Type B pancreatic cell (in vitro differentiated cells): ENCODE measurements around the gene NELFA. TPM values are rescaled to one million over a fixed set of nuclear protein-coding genes. Genes with fewer than 3 reads are reported as not detected.

Experiments used
- DNase-seq: peaks from one replicate; pipeline ENCODE4 v3.0.0; 2021; ENCODE audit warnings: mixed read lengths; ENCODE audit not compliant: unreplicated experiment; ENCODE audit errors: extremely low spot score
- H3K27ac Mint-ChIP-seq: 2 replicates; pipeline ENCODE4 v1.8.0; 2021; ENCODE audit warnings: mild to moderate bottlenecking, mixed read lengths
- H3K27me3 Mint-ChIP-seq: 2 replicates; pipeline ENCODE4 v1.8.0; 2021; ENCODE audit warnings: mixed read lengths
- H3K36me3 Mint-ChIP-seq: 2 replicates; pipeline ENCODE4 v1.8.0; 2021; ENCODE audit warnings: mixed read lengths
- H3K4me1 Mint-ChIP-seq: one replicate; pipeline ENCODE4 v1.8.0; 2021; ENCODE audit warnings: mixed read lengths; ENCODE audit not compliant: unreplicated experiment
- H3K4me3 Mint-ChIP-seq: 2 replicates; pipeline ENCODE4 v1.8.0; 2021; ENCODE audit warnings: mild to moderate bottlenecking, mixed read lengths
- H3K9me3 Mint-ChIP-seq: 2 replicates; pipeline ENCODE4 v1.8.0; 2021; ENCODE audit warnings: mixed read lengths
- total RNA-seq: library from RNA; stranded (reverse); gene quantifications from 2 replicates; pipeline ENCODE4 v1.2.1, GENCODE V29; 2021; ENCODE audit warnings: low replicate concordance
- TF ChIP-seq, protein P1 (sequence below): fragments of 200-600 bp; sonication (generic); conservative IDR thresholded peaks from 2 replicates; pipeline ENCODE4 v1.5.0; 2021; ENCODE audit warnings: antibody characterized with exemption, mild to moderate bottlenecking

The NELFA gene
- total RNA-seq, 1 donor from 2014 or later, result 44.8 TPM

DNA sequence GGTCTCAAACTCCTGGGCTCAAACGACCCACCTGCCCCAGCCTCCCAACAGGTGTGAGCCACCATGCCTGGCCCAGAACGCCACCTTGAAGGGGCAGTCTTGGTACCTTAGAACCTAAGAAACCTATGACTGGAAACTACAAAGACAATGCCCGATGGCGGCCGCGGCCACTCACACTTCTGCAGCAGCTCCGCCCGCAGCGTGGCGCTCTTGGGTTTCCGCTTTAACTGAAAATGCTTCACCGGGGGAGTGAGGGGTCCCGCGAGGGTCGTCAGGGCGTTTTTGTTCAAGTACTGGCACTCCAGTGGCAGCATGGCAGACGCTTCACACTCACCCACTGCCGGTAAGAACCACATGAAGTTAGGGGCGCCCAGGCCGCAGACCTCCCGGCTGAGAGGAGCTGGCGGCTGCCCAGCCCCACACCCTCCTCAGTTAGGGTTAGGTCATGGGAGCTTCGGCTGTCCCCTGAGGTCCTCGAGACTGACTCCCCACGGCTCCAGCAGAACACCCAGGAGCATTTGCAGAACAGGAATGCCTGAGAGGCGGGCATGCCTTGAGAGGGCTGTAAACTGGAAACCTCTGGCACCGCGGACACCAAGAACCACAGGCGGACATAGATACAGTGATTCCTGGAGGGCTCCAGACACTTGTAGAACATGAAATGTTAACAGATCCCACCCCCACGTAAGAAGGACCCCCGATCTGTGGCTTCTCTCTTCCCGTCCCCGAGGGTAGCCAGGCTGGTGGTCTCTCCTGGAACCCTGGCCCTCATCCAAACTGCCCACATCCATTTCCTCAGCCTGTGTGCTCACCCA, 19.0 kb downstream of the NELFA start:
- Mint-ChIP-seq H3K9me3 (no peaks in the 10 kb centered on the region), H3K27ac (no peak overlapping the region)

DNA sequence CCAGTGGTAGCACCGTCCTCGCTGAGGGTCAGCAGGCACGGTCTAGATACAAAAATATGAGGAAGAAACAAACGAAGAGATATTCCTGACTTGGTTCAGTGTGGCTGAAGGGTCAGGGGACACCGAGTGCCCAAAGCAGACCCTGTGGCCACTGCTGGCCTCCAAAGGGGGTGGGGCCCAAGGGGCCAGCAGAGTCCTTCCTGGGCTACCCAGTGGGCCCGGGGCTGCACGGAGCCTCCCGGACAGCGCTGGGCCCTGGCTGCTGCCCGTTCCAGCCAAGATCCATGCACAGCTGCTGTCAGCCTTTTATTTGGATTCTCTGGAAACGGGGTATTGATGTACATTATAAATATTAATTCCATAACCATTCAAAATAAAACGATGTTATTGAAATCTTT, 20.4 kb downstream of the NELFA start:
- no peak for DNase-seq
- Mint-ChIP-seq H3K4me3 (no peak overlapping the region), H3K36me3 (no peaks in the 10 kb centered on the region), H3K9me3 (no peaks in the 10 kb centered on the region), H3K27me3 (no peaks in the 10 kb centered on the region), H3K4me1 (no peaks in the 10 kb centered on the region), H3K27ac (no peak overlapping the region)
- TF ChIP-seq, protein P1, sequence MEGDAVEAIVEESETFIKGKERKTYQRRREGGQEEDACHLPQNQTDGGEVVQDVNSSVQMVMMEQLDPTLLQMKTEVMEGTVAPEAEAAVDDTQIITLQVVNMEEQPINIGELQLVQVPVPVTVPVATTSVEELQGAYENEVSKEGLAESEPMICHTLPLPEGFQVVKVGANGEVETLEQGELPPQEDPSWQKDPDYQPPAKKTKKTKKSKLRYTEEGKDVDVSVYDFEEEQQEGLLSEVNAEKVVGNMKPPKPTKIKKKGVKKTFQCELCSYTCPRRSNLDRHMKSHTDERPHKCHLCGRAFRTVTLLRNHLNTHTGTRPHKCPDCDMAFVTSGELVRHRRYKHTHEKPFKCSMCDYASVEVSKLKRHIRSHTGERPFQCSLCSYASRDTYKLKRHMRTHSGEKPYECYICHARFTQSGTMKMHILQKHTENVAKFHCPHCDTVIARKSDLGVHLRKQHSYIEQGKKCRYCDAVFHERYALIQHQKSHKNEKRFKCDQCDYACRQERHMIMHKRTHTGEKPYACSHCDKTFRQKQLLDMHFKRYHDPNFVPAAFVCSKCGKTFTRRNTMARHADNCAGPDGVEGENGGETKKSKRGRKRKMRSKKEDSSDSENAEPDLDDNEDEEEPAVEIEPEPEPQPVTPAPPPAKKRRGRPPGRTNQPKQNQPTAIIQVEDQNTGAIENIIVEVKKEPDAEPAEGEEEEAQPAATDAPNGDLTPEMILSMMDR, result no peak

More for the DNA sequence above, 19.0 kb downstream of the NELFA start:
- Mint-ChIP-seq H3K4me3 (no peak overlapping the region), H3K4me1 (no peaks in the 10 kb centered on the region), H3K36me3 (no peaks in the 10 kb centered on the region), H3K27me3 (no peaks in the 10 kb centered on the region)
- TF ChIP-seq, protein P1, result no peak
- peak; percentile 53 for DNase-seq

DNA sequence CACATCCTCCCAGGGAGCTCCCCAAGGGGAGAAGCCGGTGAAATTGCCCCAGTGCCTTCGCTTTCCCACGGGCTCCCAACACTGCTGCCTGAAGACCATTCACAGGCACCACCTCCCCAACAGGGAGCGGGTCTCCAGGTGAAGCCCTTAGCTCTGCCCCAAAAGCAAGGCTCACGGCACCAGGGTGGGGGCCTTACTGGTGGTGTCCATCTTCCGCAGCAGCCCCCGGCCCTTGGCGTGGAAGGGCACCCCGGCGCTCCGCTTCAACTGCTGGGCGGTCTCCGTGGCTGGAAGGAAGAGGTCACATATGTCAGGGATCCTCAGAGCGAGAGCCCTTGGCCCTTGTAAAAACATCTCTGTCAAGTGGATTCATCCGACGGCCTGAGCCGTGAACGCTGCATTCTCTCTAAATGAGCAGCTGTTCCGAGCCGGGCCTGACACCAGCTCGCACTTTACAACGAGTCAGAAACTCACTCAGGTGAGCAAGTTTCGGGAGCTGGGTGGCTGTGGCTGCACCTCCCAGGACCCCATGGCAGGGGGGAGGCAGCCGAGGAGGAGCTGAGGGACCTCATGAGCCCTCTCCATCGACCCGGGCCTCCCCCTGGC, 20.9 kb downstream of the NELFA start:
- no peaks in the 10 kb centered on the region for H3K4me1 Mint-ChIP-seq
- no peak overlapping the region for H3K27ac Mint-ChIP-seq
- peak; percentile 63 for DNase-seq
- H3K36me3 Mint-ChIP-seq, result peaks cover under 1% of the 10 kb centered on the region
- H3K4me3 Mint-ChIP-seq, result no peak overlapping the region
- no peaks in the 10 kb centered on the region for H3K9me3 Mint-ChIP-seq
- TF ChIP-seq, protein P1, result no peak
- H3K27me3 Mint-ChIP-seq, result no peaks in the 10 kb centered on the region

DNA sequence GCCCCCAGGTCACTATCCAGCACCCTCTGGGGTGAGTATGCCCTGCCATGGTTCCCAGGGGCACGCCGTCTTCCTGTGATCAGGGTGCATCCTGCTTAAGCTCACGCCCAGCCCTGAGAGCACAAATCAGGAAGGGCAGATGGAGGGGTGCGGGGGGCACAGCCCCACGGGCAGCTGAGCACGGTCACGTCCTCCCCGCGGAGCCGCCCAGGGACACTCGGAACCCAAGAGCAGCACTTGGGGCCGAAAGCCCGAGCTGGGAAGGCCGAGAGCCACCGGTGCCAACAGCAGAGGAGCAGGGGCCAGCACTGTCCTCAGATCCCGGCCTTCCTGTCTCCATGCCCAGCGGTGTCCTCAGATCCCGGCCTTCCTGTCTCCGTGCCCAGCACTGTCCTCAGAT, 21.5 kb downstream of the NELFA start:
- peaks cover 4% of the 10 kb centered on the region for H3K36me3 Mint-ChIP-seq
- H3K4me1 Mint-ChIP-seq, result no peaks in the 10 kb centered on the region
- no peaks in the 10 kb centered on the region for H3K9me3 Mint-ChIP-seq
- H3K27ac Mint-ChIP-seq, result no peak overlapping the region
- H3K27me3 Mint-ChIP-seq, result no peaks in the 10 kb centered on the region
- TF ChIP-seq, protein P1, result no peak
- DNase-seq, result peak; percentile 64
- no peak overlapping the region for H3K4me3 Mint-ChIP-seq

DNA sequence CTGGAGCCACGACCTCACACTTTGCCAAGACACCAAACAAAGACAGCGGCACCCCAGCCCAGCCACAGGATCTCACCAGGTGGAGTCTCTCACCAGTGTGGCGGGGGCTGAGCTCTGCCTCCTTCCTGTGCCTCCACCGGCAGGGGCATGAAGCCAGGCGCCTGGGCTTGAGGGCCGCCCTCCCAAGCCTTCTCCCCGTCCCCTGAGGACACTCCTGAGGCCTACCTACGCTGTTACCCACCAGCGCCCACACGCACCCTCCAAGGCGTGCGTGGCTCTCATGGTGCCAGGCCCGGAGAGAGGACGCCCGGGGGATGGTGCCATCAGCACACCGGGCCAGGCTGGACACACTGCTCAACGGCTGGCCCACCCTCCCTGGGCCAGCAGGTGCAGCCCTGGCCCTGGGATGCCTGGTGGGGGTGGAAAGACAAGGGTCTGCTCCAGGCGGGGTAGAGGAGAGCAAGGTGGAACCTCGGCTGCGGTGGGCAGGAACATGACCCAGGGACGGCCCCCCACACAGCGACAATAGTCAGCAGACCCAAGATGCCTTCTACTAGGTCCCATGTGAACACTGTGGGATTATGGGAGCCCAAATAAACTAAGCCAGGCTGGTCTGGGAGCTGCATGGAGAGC, 22.1 kb downstream of the NELFA start:
- Mint-ChIP-seq H3K9me3 (no peaks in the 10 kb centered on the region), H3K27me3 (no peaks in the 10 kb centered on the region), H3K4me1 (no peaks in the 10 kb centered on the region), H3K4me3 (no peak overlapping the region), H3K36me3 (peaks cover 4% of the 10 kb centered on the region), H3K27ac (no peak overlapping the region)
- TF ChIP-seq, protein P1, result no peak
- peak; percentile 52 for DNase-seq
